K562 (cell line): Measurements from ENCODE around the gene CBX3. TPM values are rescaled to one million over a fixed set of nuclear protein-coding genes. Genes with fewer than 3 reads are reported as not detected.

Source experiments
- ATAC-seq: fragments of 200-7000 bp; cut with Tn5 transposase; 3 replicates; pipeline ENCODE4 v1.9.1; 2020; ENCODE audit warnings: moderate library complexity
- BruUV-seq: library from RNA; stranded (reverse); fragments of 400-500 nt; replicated peaks from 2 replicates; lab custom pipeline; 2021; lab: Mats Ljungman, UMichigan
- CTCF ChIA-PET: fragments of 300-600 bp; formaldehyde crosslinking; extraction: SDS; loops from one replicate; lab custom pipeline; 2021; ENCODE audit warnings: low intra/inter-chr PET ratio; lab: Yijun Ruan, JAX
- POLR2A ChIA-PET: fragments of 300-600, 350-650 bp; sonication (Branson Sonifier 250); formaldehyde crosslinking; extraction: SDS; loops from one replicate; lab custom pipeline; 2021; ENCODE audit warnings: antibody characterized with exemption, inconsistent platforms; lab: Yijun Ruan, JAX
- DNase-seq, 4 experiments: peaks; one replicate each; pipeline versions ENCODE4 v3.0.0 to v3.0.0-alpha.2; 2011 to 2018; ENCODE audit warnings: low spot score in 3 of 4, mixed read lengths in 3 of 4; ENCODE audit errors: extremely low read depth in 1 of 4
- FAIRE-seq: peaks from 2 replicates; lab custom pipeline; 2011; peaks lifted over from hg19 to GRCh38; lab: Jason Lieb, UNC
- H2AFZ ChIP-seq: 2 replicates; pipeline ENCODE4 v1.6.0; 2011; ENCODE audit warnings: low read depth, low read length, control low read depth, inconsistent platforms
- H3K27ac ChIP-seq: fragments of 200-600 bp; 3 replicates; pipeline ENCODE4 v1.8.0; 2011; ENCODE audit warnings: low read depth, mild to moderate bottlenecking, control low read depth, inconsistent platforms, low read length, moderate library complexity, mixed read lengths; ENCODE audit errors: extremely low read depth
- H3K27me3 ChIP-seq, 2 experiments: fragments of 300-600 bp in 1 of 2; 2 replicates in 1 of 2; 3 replicates in 1 of 2; pipeline versions ENCODE4 v1.6.0 to v1.8.0; 2011; ENCODE audit warnings: inconsistent platforms in 2 of 2, low read length in 2 of 2, mild to moderate bottlenecking in 1 of 2, mixed read lengths in 1 of 2, moderate library complexity in 1 of 2; ENCODE audit not compliant: control insufficient read depth in 2 of 2, insufficient read depth in 2 of 2
- H3K36me3 ChIP-seq: fragments of 300-600 bp; 3 replicates; pipeline ENCODE4 v1.8.0; 2011; ENCODE audit warnings: mild to moderate bottlenecking, low read length, inconsistent platforms; ENCODE audit not compliant: control insufficient read depth, insufficient read depth
- H3K4me1 ChIP-seq, 2 experiments: fragments of 200-600 bp in 1 of 2; replicated peaks in 1 of 2; 2 replicates in 1 of 2; 3 replicates in 1 of 2; pipeline versions ENCODE4 v1.5.1 to v1.8.0; 2011; ENCODE audit warnings: inconsistent platforms in 2 of 2, low read length in 2 of 2, mild to moderate bottlenecking in 1 of 2, mixed read lengths in 1 of 2, moderate library complexity in 1 of 2; ENCODE audit not compliant: control insufficient read depth in 2 of 2, insufficient read depth in 2 of 2
- H3K4me2 ChIP-seq: 2 replicates; pipeline ENCODE4 v1.6.1; 2011; ENCODE audit warnings: low read length, control low read depth, inconsistent platforms, mixed read lengths; ENCODE audit not compliant: insufficient read depth
- H3K4me3 ChIP-seq: fragments of 200-600 bp; sonication (generic), shearing (Covaris generic); 2 replicates; pipeline ENCODE4 v1.5.1; 2016; ENCODE audit warnings: control low read depth, inconsistent platforms
- H3K79me2 ChIP-seq: fragments of 200-600 bp; 3 replicates; pipeline ENCODE4 v1.8.0; 2011; ENCODE audit warnings: low read length, inconsistent platforms; ENCODE audit not compliant: control insufficient read depth, insufficient read depth
- H3K9ac ChIP-seq, 2 experiments: 2 replicates each; pipeline versions ENCODE4 v1.6.0 to v1.6.1; 2011; ENCODE audit warnings: low read depth in 2 of 2, low read length in 2 of 2, control low read depth in 1 of 2, inconsistent platforms in 1 of 2, mild to moderate bottlenecking in 1 of 2, mixed read lengths in 1 of 2; ENCODE audit not compliant: insufficient read depth in 1 of 2
- H3K9me1 ChIP-seq: one replicate; pipeline ENCODE4 v1.6.0; 2011; ENCODE audit warnings: inconsistent platforms, mild to moderate bottlenecking, low read length, moderate library complexity; ENCODE audit not compliant: control insufficient read depth, insufficient read depth
- H3K9me3 ChIP-seq: replicated peaks from 2 replicates; pipeline ENCODE4 v1.5.1; 2011; ENCODE audit warnings: low read depth, low read length, inconsistent platforms; ENCODE audit not compliant: control insufficient read depth, insufficient read depth
- H4K20me1 ChIP-seq: replicated peaks from 2 replicates; pipeline ENCODE4 v1.6.1; 2011; ENCODE audit warnings: low read length, inconsistent platforms, mixed read lengths; ENCODE audit not compliant: control insufficient read depth, insufficient read depth
- ATF3 ChIP-seq, 2 experiments: fragments of 450-650 bp in 1 of 2; sonication (generic) in 1 of 2; formaldehyde crosslinking in 1 of 2; IDR thresholded peaks in 1 of 2; conservative IDR thresholded peaks in 1 of 2; 2 replicates each; pipeline versions ENCODE4 v1.6.1 to v1.8.1; 2016 to 2023; ENCODE audit warnings: mild to moderate bottlenecking in 2 of 2, moderate library complexity in 2 of 2, inconsistent platforms in 1 of 2, missing genetic modification reagents in 1 of 2
- BRF1 ChIP-seq: IDR thresholded peaks from 3 replicates; pipeline ENCODE4 v1.6.1; 2011; ENCODE audit warnings: borderline replicate concordance, mild to moderate bottlenecking; ENCODE audit not compliant: insufficient read length; ENCODE audit errors: extremely low read depth
- POLR2B ChIP-seq: fragments of 450-650 bp; IDR thresholded peaks from 2 replicates; pipeline ENCODE4 v1.6.1; 2018; ENCODE audit warnings: low read depth; ENCODE audit not compliant: partially characterized antibody
- SAFB2 ChIP-seq: fragments of 200-400 bp; formaldehyde crosslinking; IDR thresholded peaks from 2 replicates; pipeline ENCODE4 v1.6.1; 2018; ENCODE audit warnings: borderline replicate concordance, low read length, low read depth, moderate library complexity; ENCODE audit not compliant: severe bottlenecking
- ZNF316 ChIP-seq: fragments of 450-650 bp; IDR thresholded peaks from 2 replicates; pipeline ENCODE4 v1.6.1; 2016
- whole genome bisulfite sequencing: fragments of 100-300 bp; shearing (Covaris generic); methylation state at CpG from one replicate; pipeline ENCODE4 v1.1.6; 2016; ENCODE audit warnings: low coverage, mixed read lengths; ENCODE audit not compliant: insufficient coverage; ENCODE audit errors: missing lambda C conversion rate; 5-methylcytosine and 5-hydroxymethylcytosine counted together
- in situ Hi-C: fragments of 300-500 bp; cut with MboI; formaldehyde crosslinking; loops from 4 replicates; pipeline ENCODE4 v1.15.0; 2018; ENCODE audit warnings: inconsistent platforms, mixed read lengths
- intact Hi-C: fragments of 100-400 bp; cut with micrococcal nuclease; formaldehyde crosslinking; loops from 2 replicates; pipeline ENCODE4 v1.14.2; 2022
- polyA plus RNA-seq, 8 experiments: library from polyadenylated mRNA; depleted of rRNA in 4 of 8; stranded (reverse) in 5 of 8; unstranded in 3 of 8; fragments of >200 nt; fragmentation: Nextera tagmentation in 2 of 8; fragmentation: Illumina TruSeq in 1 of 8; extraction: Ambion mirVana in 2 of 8; extraction: Trizol in 1 of 8; gene quantifications; 2 replicates each; pipeline versions ENCODE4 v1.2.1 to v1.2.3, GENCODE V29; 2011 to 2014; ENCODE audit warnings: inconsistent platforms in 1 of 8, missing spikeins in 1 of 8
- total RNA-seq, 7 experiments: library from RNA; depleted of rRNA in 6 of 7; stranded (reverse); fragments of >200 nt in 6 of 7; fragmentation: Illumina TruSeq in 2 of 7; extraction: Trizol in 2 of 7; gene quantifications; 2 replicates each; pipeline versions ENCODE4 v1.2.1 to v1.2.3, GENCODE V29; 2011 to 2021; ENCODE audit warnings: low replicate concordance in 1 of 7

The CBX3 gene
- total and polyA plus RNA-seq, 9 of the 15 experiments (the other 6 are each of a cell fraction or from before 2014, with no cell fraction given) = 198 to 413 (median 328) TPM

GRCh38 chr7:26166684-26167266, 34.8 kb upstream of the CBX3 start:
- peaks cover 15% of the 10 kb centered on the region for H3K79me2 ChIP-seq
- CTCF ChIA-PET = no interaction called here
- peaks cover 7 to 13% of the 10 kb centered on the region in 2 experiments; a peak in 4 of 5 replicates for H3K4me1 ChIP-seq
- no peak overlapping the region for H2AFZ ChIP-seq
- FAIRE-seq = no peak
- no peak for DNase-seq
- H3K4me2 ChIP-seq = no peak overlapping the region
- peaks cover 11% of the 10 kb centered on the region; the same call in 1 of the 2 replicates for H4K20me1 ChIP-seq
- TF ChIP-seq ZNF316 = no peak
- no peak for TF ChIP-seq POLR2B
- TF ChIP-seq BRF1 = no peak
- TF ChIP-seq SAFB2 = no peak
- TF ChIP-seq ATF3 (IDR thresholded peaks at IDR 0.05) = 0 out of 2 replicates have a peak, but pooled peaks have one; percentile 34
- no peak for TF ChIP-seq ATF3 (CRISPR knock-in tag; conservative IDR thresholded peaks at IDR 0.05)
- TF ChIP-seq, all 486 proteins: peak for 1
- WGBS = 69% methylated on average over 5 of the region's 5 CpGs
- BruUV-seq = no TSS peak
- no peak overlapping the region for H3K27ac ChIP-seq
- H3K4me3 ChIP-seq = no peak overlapping the region
- peak; percentile 58 for ATAC-seq
- H3K36me3 ChIP-seq = no peaks in the 10 kb centered on the region; the same call in 2 of the 3 replicates
- H3K27me3 ChIP-seq = no peaks in the 10 kb centered on the region
- H3K9ac ChIP-seq = peak overlapping the region in 1 of 2 experiments; percentile 36; a peak in 1 of 4 replicates
- in situ Hi-C loops (no loop called here), intact Hi-C loops (no loop called here)
- no peaks in the 10 kb centered on the region for H3K9me3 ChIP-seq
- H3K9me1 ChIP-seq = no peaks in the 10 kb centered on the region
- POLR2A ChIA-PET = interaction anchor here (0.6 to 2.5 kb wide), 11 partner anchors 9 to 31 kb away, joined by 3 to 17 read pairs (median 4); partner anchors contain the start of gene NFE2L3
